IPS-18c (cell line): ENCODE results near the gene MICAL2.

Experiments
- H3K4me3 ChIP-seq: 2 replicates; pipeline ENCODE4 v1.7.0; 2013; ENCODE audit warnings: low read depth, mild to moderate bottlenecking, low read length, moderate library complexity; ENCODE audit not compliant: insufficient read depth
- H3K9me3 ChIP-seq: one replicate; pipeline ENCODE4 v1.6.1; 2013; ENCODE audit warnings: mild to moderate bottlenecking, low read length, moderate library complexity; ENCODE audit not compliant: control insufficient read depth, insufficient read depth

The MICAL2 gene

GRCh38 chr11:12195768-12196167, 85.4 kb downstream of the MICAL2 start:
- Histone ChIP-seq H3K4me3 (no peak overlapping the region), H3K9me3 (no peaks in the 10 kb centered on the region)

DNA sequence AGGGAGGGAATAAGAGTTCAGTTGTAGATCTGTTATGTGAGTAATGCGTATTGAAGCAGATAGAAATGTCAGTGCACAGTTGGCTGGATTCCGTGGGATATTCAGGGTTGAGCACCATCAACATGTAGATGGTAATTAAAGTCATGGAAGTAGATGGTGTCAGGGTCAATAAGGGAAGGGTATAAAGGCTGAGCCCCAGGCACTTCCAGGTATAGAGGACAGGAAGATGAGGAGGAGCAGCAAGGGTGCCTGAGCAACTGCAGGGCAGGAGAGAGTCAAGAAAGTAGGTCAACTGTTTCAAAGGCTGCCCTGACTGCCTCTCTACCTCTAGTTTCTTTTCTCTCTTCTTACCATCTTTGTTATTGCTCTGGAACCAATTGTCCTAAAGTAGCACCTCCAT, 85.9 kb downstream of the MICAL2 start:
- Histone ChIP-seq H3K9me3 (no peaks in the 10 kb centered on the region), H3K4me3 (no peak overlapping the region)

DNA sequence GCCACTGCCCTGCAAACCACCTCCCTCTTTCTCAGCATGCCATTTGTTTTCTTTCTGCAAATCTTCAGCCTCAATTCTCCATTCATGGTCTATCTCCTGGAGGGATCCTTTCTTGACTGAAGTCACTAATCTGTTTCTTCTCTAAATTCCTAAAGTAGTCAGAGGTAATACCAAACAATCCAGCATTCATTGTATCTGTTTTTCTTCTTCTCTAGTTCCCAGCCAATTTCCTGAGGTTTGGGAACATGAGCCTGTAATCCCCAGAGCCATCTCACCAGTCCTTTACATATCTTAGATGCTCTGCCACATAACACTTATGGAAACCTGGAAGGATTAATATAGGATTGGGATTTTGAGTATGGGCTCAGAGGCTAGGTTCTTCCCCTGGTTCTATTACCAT, 86.5 kb downstream of the MICAL2 start:
- H3K9me3 ChIP-seq, result no peaks in the 10 kb centered on the region
- no peak overlapping the region for H3K4me3 ChIP-seq

DNA sequence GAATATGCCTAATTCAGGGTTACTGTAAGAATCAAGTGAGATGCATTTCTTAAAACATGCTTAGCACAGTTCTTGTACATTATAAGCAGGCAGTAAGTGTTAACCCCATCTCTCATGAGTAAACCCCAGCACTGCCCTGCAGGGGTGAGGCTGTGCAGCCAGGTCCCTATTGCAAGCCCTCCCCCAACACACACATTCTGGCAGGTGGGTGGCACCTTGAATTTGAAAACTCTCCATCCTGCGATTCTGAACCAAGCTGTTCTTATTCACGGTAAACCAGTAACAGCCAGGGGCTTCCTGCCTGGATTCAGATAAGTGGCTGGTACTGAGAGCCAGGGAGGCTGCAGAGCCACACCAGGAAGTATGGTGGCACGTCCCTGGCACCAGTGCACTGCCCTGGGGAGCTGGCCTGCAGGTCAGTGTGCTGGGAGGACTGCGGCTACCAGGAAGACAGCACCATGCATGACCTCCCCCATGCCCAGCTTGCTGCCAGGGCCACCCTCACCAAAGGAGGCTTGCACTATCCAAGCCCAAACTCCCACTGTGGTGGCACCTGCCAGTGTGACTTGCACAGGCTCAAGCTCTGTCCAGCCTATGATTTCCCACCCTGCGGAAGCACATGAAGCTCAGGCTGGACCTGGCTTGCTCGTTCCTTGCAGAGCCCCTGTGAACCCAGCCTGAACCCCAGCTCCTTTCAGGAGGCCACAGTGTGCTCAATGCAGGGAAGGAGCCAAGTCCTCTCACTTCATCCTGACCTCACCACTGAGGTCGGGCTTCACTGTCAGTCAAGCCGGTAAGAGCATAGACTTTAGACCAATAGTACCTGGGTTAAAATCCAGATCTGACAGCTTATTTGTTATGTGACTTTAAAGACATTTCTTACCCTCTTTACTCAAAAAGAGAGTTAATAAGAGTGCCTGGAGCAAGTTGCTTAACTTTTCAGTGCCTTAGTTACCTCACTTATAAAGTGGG, 88.1 kb downstream of the MICAL2 start:
- H3K9me3 ChIP-seq, result no peaks in the 10 kb centered on the region

DNA sequence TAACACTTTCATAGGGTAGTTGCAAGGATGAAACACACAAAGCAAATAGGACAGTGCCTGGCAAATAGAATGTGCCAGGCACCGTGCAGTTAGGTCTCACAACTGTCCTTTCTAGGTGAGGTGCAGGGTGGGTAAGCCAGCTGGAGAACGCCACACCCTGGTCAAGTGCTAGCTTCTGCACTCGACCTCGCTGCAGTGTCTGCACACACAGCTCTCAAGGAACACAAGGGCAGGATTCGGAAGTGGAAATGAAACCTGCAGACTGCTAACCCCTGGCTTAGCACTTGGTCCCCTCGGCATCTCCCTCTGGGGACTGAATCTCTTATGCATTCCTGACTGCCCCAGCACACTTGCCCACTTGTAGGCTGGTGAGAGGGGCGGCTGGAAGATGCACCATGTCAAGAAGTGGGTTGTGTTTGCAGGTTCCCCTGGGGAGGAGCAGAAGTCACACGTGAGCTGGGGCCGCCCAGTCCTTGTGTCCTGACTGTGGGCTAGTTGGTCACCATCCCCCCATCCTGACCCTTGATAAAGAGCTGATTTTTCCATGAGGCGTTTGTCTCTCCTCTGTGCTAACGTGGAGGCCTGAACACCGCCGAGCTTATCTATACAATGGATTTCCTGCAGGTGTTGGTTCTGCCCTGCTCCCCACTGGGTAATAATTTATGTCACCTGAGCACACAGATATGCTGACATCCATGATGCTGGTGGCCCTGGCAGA, 89.0 kb downstream of the MICAL2 start:
- no peaks in the 10 kb centered on the region for H3K9me3 ChIP-seq
- no peak overlapping the region for H3K4me3 ChIP-seq

More for the DNA sequence above, 88.1 kb downstream of the MICAL2 start:
- no peak overlapping the region for H3K4me3 ChIP-seq

DNA sequence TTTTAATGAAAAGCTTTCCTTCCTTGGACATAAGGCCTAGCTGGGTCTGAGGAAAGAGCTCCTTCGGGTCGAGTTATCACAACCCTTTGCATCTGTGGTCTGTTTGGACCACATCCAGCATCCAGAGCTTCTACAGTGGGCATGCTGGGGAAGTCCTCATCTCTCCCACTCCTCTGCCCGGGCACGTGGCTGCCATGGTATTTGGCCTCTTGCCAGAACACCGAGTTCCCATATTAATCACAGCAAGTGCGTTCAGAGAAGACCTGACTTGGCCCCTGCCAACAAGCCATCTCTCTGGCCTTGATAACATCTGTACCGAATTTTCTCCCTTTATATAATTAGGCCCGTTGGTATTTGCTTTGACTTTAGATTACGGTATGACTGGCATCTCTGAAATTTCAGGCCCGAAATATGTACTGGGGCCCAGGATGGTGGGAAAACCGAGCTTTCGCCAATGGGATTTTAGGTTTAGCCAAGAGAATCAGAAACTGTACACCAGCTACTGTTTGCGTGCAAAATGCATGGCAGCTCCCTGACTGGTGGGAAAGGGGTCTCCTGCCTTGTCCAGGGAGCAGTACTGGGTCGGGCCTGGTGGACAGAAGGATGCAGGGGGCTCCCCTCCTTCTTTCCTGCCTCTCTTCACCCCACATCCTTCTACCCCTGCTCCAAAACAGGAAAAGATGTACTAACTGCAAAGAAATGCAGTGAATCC, 90.0 kb downstream of the MICAL2 start:
- Histone ChIP-seq H3K9me3 (peaks cover 3% of the 10 kb centered on the region), H3K4me3 (no peak overlapping the region)

DNA sequence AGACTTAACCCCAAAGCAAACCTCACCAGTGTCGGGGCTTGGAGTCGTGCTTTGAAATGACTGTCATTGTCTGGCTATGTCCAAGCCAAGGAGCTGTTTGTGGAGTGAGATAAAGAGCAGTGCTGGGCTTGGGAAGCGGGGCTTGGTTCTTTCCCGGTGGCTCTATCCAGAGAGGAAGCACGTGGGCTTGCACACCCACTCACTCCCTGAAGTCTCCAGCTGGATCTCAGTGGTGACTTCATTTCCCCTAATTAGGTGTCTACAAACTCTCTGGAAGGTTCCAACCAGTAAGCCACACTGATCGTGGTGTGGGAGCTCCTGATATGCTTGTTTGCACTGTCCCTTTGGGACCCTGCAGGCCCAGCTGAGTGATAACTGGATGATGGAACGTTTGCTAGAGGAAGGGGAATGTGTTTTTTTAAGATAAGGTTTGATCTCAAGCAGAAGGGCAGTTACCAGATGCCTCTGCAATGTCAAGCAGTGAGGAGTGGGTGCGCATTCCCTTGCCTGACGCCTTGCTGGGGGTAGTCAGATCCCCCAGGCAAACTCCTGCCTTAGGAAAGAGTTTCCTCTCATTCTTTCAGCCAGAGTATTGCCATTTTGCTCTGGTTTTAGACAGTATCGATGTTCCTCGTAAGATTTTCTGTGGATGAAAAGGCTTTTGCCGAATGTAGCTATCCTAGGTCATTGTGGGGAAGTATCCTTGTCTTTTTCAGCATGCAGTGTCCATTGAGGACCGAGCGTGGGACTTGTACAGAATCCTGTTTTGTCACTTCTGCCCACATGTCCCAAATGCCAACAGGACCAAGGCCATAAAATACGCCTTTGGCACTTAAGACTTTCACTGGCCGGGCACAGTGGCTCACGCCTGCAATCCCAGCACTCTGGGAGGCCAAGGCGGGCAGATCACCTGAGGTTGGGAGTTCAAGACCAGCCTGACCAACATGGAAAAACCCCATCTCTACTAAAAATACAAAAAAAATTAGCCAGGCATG, 90.9 kb downstream of the MICAL2 start:
- Histone ChIP-seq H3K9me3 (peaks cover 3% of the 10 kb centered on the region), H3K4me3 (no peak overlapping the region)

DNA sequence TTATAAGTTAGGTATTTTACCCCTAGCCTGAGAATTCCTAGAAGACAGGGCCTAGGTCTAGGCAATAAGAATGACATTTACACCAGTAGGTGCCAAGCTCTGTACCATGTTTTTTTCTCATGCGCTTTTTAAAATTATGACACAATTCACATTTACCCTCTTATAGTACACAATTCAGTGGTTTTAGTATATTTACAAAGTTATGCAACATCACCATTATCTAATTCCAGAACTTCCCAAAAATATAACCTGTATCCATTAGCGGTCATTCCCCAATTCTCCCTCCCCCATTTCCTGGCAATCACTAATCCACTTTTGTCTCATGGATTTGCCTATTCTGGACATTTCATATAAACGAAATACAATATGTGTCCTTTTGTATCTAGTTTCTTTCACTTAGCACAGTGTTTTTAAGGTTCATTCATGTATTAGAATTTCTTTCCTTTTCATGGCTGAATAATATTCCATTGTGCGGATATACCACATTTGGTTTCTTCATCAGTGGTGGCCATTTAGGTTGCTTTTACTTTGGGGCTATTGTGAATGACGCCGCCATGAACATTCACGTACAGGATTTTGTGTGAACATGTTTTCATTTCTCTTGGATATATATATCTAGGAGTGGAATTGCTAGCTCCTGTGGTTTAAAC, 92.4 kb downstream of the MICAL2 start:
- peaks cover 3% of the 10 kb centered on the region for H3K9me3 ChIP-seq
- H3K4me3 ChIP-seq, result no peak overlapping the region

DNA sequence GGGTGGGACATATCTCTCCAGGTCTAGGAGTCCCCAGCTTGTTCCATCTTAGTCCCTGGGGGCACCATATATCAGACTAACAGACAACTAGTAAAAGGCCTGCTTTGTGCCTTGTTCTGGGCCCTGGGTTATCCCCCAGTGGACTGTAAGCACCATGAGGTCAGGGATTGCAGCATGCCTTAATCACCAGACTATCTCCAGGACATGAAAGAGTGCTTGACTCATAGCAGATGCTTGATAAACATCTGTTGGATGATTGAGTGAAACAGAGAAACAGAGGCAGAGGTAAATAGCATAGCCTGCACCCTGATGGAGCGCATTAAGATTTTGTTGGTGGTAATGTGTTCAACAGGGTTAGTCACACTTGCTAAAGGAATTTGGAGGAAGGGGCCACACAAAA, 94.1 kb downstream of the MICAL2 start:
- Histone ChIP-seq H3K4me3 (no peak overlapping the region), H3K9me3 (peaks cover 3% of the 10 kb centered on the region)

DNA sequence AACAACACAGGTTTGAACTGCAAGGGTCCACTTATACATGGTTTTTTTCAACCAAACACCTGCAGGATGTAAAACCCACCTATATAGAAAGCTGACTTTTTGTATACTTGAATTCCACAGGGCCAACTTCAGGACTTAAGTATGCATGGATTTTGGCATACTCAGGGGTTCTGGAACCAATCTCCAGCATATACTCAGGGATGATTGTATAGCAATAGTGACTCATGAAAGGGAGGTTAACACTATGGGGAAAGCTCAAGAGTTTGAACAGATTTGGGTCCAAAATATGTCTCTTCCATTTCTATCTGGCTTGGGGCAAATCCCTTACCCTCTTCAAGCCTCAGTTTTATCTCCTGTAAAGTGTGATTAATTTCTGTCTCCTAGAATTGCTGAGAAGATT, 94.9 kb downstream of the MICAL2 start:
- peaks cover 3% of the 10 kb centered on the region for H3K9me3 ChIP-seq
- no peak overlapping the region for H3K4me3 ChIP-seq

DNA sequence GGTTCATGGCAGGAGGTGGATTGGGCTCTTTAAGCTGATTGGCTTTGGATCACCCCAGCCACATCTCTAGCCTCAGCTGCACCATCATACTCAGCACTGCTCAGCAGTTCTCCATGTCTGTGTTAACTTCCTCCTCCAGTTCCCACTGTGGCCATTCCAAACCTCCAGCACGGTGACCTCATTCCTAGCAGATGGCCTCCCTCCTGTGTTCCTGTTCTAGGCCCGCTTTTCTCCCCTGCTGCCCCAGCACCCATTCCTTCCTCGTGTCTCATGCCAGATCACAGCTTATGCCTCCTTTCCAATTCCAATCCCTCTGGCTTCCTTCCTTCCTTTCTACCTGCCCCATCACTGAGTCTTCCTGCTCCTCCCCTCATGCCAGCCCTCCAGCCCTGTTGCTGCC, 96.1 kb downstream of the MICAL2 start:
- no peak overlapping the region for H3K4me3 ChIP-seq

DNA sequence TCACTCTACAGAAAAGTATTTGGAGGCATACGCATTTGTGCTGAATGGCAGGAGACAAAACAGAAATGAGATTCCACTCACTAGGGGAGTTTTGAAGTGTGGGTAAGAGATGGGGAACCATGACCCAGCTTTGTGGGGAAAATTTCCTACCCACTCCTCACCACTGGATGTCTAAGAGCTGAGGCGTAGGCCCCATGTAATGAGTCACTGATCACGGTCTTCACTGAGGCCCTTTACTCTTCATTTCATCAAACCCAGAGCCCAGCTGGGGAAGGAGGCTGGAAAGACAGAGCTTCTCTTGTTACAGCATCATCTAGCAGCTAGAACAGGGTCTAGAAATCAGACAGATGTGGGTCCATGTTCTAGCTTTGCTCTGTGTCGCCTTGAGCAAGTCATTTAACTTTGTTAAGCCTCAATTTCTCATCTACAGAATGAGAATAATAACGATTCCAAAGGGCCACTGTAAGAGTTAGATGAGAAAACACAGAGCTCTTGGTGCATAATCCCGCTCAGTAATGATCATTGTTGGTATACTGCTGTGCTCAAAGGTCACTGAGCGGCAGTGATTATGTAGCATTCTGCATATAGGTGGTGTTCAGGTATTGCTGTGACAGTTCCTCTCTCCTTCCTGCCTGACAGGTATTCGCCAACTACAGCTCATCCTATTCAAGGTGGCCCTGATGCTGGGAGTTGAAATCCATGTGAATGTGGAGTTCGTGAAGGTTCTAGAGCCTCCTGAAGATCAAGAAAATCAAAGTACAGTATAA, 97.2 kb downstream of the MICAL2 start:
- no peak overlapping the region for H3K4me3 ChIP-seq
- peaks cover 3% of the 10 kb centered on the region for H3K9me3 ChIP-seq

More for the DNA sequence above, 96.1 kb downstream of the MICAL2 start:
- peaks cover 3% of the 10 kb centered on the region for H3K9me3 ChIP-seq

GRCh38 chr11:12209096-12209495, 98.7 kb downstream of the MICAL2 start:
- H3K9me3 ChIP-seq, result peaks cover 3% of the 10 kb centered on the region
- H3K4me3 ChIP-seq, result no peak overlapping the region

DNA sequence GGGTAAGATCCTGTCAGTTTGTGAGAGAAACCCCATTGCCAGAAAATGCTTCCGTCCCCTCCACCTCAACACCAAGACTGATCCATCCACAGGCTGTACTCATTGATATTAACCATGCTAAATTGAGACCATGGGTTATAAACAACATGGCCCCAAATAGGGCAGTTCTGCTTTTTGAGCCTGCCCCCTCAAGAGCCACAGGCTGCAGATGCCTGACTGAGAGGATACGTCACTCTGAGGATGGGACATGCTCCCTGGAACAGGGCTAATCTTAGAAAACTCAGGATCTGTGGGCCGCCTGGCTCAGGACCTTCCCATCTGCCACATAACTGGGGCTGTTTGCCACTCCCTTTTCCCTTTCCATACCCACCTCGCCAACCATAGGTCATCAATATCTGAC, 99.8 kb downstream of the MICAL2 start:
- H3K9me3 ChIP-seq, result no peaks in the 10 kb centered on the region

DNA sequence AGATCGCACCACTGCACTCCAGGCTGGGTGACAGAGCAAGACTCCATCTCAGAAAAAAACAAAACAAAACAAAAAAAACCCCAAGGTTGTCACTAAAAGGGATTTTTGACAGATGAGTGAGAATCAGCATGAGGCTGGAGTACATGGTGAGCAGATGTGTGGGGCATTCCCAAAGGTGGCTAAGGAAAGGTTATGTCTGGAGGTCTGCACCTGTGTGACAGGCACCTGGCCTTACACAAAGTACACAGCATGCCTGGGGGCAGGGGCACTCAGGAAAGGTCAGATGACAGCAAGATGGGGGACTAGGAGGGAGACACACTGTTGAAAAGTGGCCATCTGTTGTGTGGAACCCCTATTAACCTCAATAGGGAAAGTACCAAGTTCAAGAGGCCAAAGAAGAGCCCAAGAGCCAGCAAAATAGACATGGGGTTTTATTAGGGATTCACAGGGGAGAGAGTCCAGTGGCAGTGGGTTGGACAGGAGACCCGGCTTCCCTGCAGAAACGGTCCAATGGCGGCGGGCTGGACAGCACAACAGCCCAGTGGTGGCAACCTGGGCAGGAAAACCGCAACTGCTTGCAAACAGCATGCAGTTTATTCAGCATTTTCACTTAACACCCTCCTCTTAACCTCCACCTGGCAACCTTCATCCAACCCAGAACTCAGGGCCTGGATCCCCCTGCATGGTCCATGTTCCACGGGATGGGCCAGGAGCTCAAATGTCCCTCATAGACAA, 101.1 kb downstream of the MICAL2 start:
- H3K4me3 ChIP-seq, result no peak overlapping the region
- no peaks in the 10 kb centered on the region for H3K9me3 ChIP-seq

More for the DNA sequence above, 99.8 kb downstream of the MICAL2 start:
- H3K4me3 ChIP-seq, result no peak overlapping the region
